ENCODE results near the gene CSGALNACT2. TPM values are rescaled to one million over a fixed set of nuclear protein-coding genes. Genes with fewer than 3 reads are reported as not detected.

Gene CSGALNACT2
- total and polyA plus RNA-seq, 2 of the 13 experiments (the other 11 are each of a cell fraction or from before 2014, with no cell fraction given), result 3.3 to 7.1 TPM

- TF ChIP-seq SKIL (CRISPR knock-in tag; IDR thresholded peaks at IDR 0.05; ENCODE audit: borderline replicate concordance), result peak; percentile 31; the same call in 1 of the 2 replicates
- no peak for TF ChIP-seq ZNF614 (CRISPR knock-in tag; IDR thresholded peaks at IDR 0.05; ENCODE audit: borderline replicate concordance)
- peak; percentile 46; the same call in 1 of the 2 replicates for TF ChIP-seq SP5 (CRISPR knock-in tag; IDR thresholded peaks at IDR 0.05; ENCODE audit: borderline replicate concordance, low read depth)
- no peak for TF ChIP-seq JUND (CRISPR knock-in tag; IDR thresholded peaks at IDR 0.05)
- TF ChIP-seq SSRP1 (CRISPR knock-in tag; IDR thresholded peaks at IDR 0.05), result no peak
- TF ChIP-seq NFE2 (CRISPR knock-in tag; IDR thresholded peaks at IDR 0.05), result no peak
- peak; percentile 77 for TF ChIP-seq GABPB1 (CRISPR knock-in tag; IDR thresholded peaks at IDR 0.05)
- TF ChIP-seq CBFB (CRISPR knock-in tag; IDR thresholded peaks at IDR 0.05), result 0 out of 2 replicates have a peak, but pooled peaks have one; percentile 28
- peak; percentile 77 for TF ChIP-seq XRCC5 (optimal IDR thresholded peaks at IDR 0.05; ENCODE audit: low read length)
- TF ChIP-seq GABPA (IDR thresholded peaks at IDR 0.05; ENCODE audit: low read depth, low read length), result no peak; the same call in 1 of the 2 replicates
- no peak for TF ChIP-seq GABPA (CRISPR knock-in tag; IDR thresholded peaks at IDR 0.05; ENCODE audit: low read depth)
- no peak for TF ChIP-seq CREB1 (IDR thresholded peaks at IDR 0.05)
- no peak for TF ChIP-seq CREB1 (CRISPR knock-in tag; IDR thresholded peaks at IDR 0.05)
- 0 out of 2 replicates have a peak, but pooled peaks have one; percentile 29 for TF ChIP-seq ZBTB33 (CRISPR knock-in tag; IDR thresholded peaks at IDR 0.05)
- peak; percentile 72; the same call in 1 of the 2 replicates for TF ChIP-seq EED (CRISPR knock-in tag; IDR thresholded peaks at IDR 0.05)
- TF ChIP-seq THAP7 (CRISPR knock-in tag; IDR thresholded peaks at IDR 0.05), result no peak
- 0 out of 2 replicates have a peak, but pooled peaks have one; percentile 25 for TF ChIP-seq FOXO1 (CRISPR knock-in tag; IDR thresholded peaks at IDR 0.05)
- TF ChIP-seq NONO (IDR thresholded peaks at IDR 0.05), result no peak
- TF ChIP-seq NONO (CRISPR knock-in tag; conservative IDR thresholded peaks at IDR 0.05), result 0 out of 2 replicates have a peak, but pooled peaks have one; percentile 63
- TF ChIP-seq BRCA1 (CRISPR knock-in tag; IDR thresholded peaks at IDR 0.05), result no peak
- TF ChIP-seq YY1 (IDR thresholded peaks at IDR 0.05; ENCODE audit: insufficient read depth, insufficient replicate concordance, low read depth, low read length), result peak; percentile 38
- TF ChIP-seq ETV5 (CRISPR knock-in tag; IDR thresholded peaks at IDR 0.05; ENCODE audit: borderline replicate concordance), result 0 out of 2 replicates have a peak, but pooled peaks have one; percentile 52
- 0 out of 2 replicates have a peak, but pooled peaks have one; percentile 16 for TF ChIP-seq ZFYVE20 (CRISPR knock-in tag; IDR thresholded peaks at IDR 0.05; ENCODE audit: borderline replicate concordance, low read depth)
These were observed 32.9 kb upstream of the CSGALNACT2 start (continued) for GRCh38 chr10:43105102-43105955.

Measured in HepG2 (cell line).